Osteoblast (primary cell): ENCODE results near the gene RPL38. TPM values are rescaled to one million over a fixed set of nuclear protein-coding genes. Genes with fewer than 3 reads are reported as not detected.

Experiments used
- DNase-seq: peaks from one replicate; pipeline ENCODE4 v3.0.0; 2011; ENCODE audit warnings: low spot score, mixed read lengths; ENCODE audit not compliant: insufficient read length; ENCODE audit errors: missing footprints
- H2AFZ ChIP-seq: 2 replicates; pipeline ENCODE4 v1.6.0; 2011; ENCODE audit warnings: mild to moderate bottlenecking, low read length
- H3K27ac ChIP-seq: 2 replicates; pipeline ENCODE4 v1.5.1; 2011; ENCODE audit warnings: mild to moderate bottlenecking, low read depth, low read length, moderate library complexity
- H3K27me3 ChIP-seq: 2 replicates; pipeline ENCODE4 v1.6.0; 2012; ENCODE audit warnings: mild to moderate bottlenecking, control low read depth, inconsistent platforms, low read length, moderate library complexity; ENCODE audit not compliant: insufficient read depth
- H3K36me3 ChIP-seq: 2 replicates; pipeline ENCODE4 v1.5.1; 2011; ENCODE audit warnings: mild to moderate bottlenecking, low read length, control low read depth, moderate library complexity; ENCODE audit not compliant: insufficient read depth
- H3K4me1 ChIP-seq: 2 replicates; pipeline ENCODE4 v1.5.1; 2011; ENCODE audit warnings: mild to moderate bottlenecking, low read length, control low read depth, moderate library complexity; ENCODE audit not compliant: insufficient read depth
- H3K4me2 ChIP-seq: 2 replicates; pipeline ENCODE4 v1.6.0; 2011; ENCODE audit warnings: mild to moderate bottlenecking, low read length; ENCODE audit not compliant: insufficient read depth
- H3K4me3 ChIP-seq: fragments of 200-600 bp; sonication (generic); 3 replicates; pipeline ENCODE4 v1.5.1; 2012; ENCODE audit warnings: mild to moderate bottlenecking, low read length, inconsistent platforms; ENCODE audit not compliant: insufficient read depth
- H3K79me2 ChIP-seq: 2 replicates; pipeline ENCODE4 v1.6.0; 2012; ENCODE audit warnings: mild to moderate bottlenecking, low read length, control low read depth, inconsistent platforms; ENCODE audit not compliant: insufficient read depth
- H3K9me3 ChIP-seq: 2 replicates; pipeline ENCODE4 v1.5.1; 2011; ENCODE audit warnings: low read depth, low read length, control low read depth
- H4K20me1 ChIP-seq: 2 replicates; pipeline ENCODE4 v1.6.0; 2012; ENCODE audit warnings: mild to moderate bottlenecking, low read length, control low read depth; ENCODE audit not compliant: insufficient read depth
- total RNA-seq: library from RNA; depleted of rRNA; stranded (reverse); fragments of >200 nt; gene quantifications from 2 replicates; pipeline ENCODE4 v1.2.3, GENCODE V29; 2012
- TF ChIP-seq, protein P1 (sequence below): IDR thresholded peaks from 2 replicates; pipeline ENCODE4 v1.5.1; 2011; ENCODE audit warnings: mild to moderate bottlenecking, low read depth, low read length, moderate library complexity; ENCODE audit errors: extremely low read depth

The RPL38 gene
- total RNA-seq, 1 donor: 470 TPM

- Histone ChIP-seq H3K4me2 (no peak overlapping the region), H4K20me1 (no peaks in the 10 kb centered on the region), H3K9me3 (no peaks in the 10 kb centered on the region), H3K79me2 (no peaks in the 10 kb centered on the region), H3K36me3 (no peaks in the 10 kb centered on the region), H3K27ac (no peak overlapping the region), H2AFZ (no peak overlapping the region), H3K4me3 (no peak overlapping the region), H3K4me1 (no peaks in the 10 kb centered on the region), H3K27me3 (no peaks in the 10 kb centered on the region)
- TF ChIP-seq, protein P1, sequence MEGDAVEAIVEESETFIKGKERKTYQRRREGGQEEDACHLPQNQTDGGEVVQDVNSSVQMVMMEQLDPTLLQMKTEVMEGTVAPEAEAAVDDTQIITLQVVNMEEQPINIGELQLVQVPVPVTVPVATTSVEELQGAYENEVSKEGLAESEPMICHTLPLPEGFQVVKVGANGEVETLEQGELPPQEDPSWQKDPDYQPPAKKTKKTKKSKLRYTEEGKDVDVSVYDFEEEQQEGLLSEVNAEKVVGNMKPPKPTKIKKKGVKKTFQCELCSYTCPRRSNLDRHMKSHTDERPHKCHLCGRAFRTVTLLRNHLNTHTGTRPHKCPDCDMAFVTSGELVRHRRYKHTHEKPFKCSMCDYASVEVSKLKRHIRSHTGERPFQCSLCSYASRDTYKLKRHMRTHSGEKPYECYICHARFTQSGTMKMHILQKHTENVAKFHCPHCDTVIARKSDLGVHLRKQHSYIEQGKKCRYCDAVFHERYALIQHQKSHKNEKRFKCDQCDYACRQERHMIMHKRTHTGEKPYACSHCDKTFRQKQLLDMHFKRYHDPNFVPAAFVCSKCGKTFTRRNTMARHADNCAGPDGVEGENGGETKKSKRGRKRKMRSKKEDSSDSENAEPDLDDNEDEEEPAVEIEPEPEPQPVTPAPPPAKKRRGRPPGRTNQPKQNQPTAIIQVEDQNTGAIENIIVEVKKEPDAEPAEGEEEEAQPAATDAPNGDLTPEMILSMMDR: no peak
- DNase-seq: no peak
Observed at GRCh38 chr17:74158761-74159160, 44.7 kb upstream of the RPL38 start.

- no peak for DNase-seq
- Histone ChIP-seq H4K20me1 (no peaks in the 10 kb centered on the region), H3K36me3 (no peaks in the 10 kb centered on the region), H3K4me3 (no peak overlapping the region), H3K27ac (no peak overlapping the region), H3K9me3 (no peaks in the 10 kb centered on the region), H2AFZ (no peak overlapping the region), H3K79me2 (no peaks in the 10 kb centered on the region), H3K4me2 (no peak overlapping the region), H3K4me1 (no peaks in the 10 kb centered on the region), H3K27me3 (no peaks in the 10 kb centered on the region)
- TF ChIP-seq, protein P1: no peak
Observed at GRCh38 chr17:74159226-74159840, 44.1 kb upstream of the RPL38 start.

GRCh38 chr17:74160656-74161502 is 42.6 kb upstream of the RPL38 start:
- H3K4me2 ChIP-seq: no peak overlapping the region
- TF ChIP-seq, protein P1: no peak
- no peak overlapping the region for H2AFZ ChIP-seq
- H3K79me2 ChIP-seq: no peaks in the 10 kb centered on the region
- no peaks in the 10 kb centered on the region for H3K27me3 ChIP-seq
- no peaks in the 10 kb centered on the region for H3K4me1 ChIP-seq
- H3K4me3 ChIP-seq: no peak overlapping the region
- no peaks in the 10 kb centered on the region for H3K9me3 ChIP-seq
- H4K20me1 ChIP-seq: no peaks in the 10 kb centered on the region
- DNase-seq: no peak
- no peaks in the 10 kb centered on the region for H3K36me3 ChIP-seq
- no peak overlapping the region for H3K27ac ChIP-seq

GRCh38 chr17:74161503-74161875 is 42.0 kb upstream of the RPL38 start:
- TF ChIP-seq, protein P1: no peak
- DNase-seq: no peak
- Histone ChIP-seq H3K27me3 (no peaks in the 10 kb centered on the region), H3K9me3 (no peaks in the 10 kb centered on the region), H3K4me3 (no peak overlapping the region), H3K79me2 (no peaks in the 10 kb centered on the region), H3K4me2 (no peak overlapping the region), H3K36me3 (no peaks in the 10 kb centered on the region), H2AFZ (no peak overlapping the region), H4K20me1 (no peaks in the 10 kb centered on the region), H3K4me1 (no peaks in the 10 kb centered on the region), H3K27ac (no peak overlapping the region)
